GM18498 (cell line): ENCODE data around the gene LENEP.
A peak's percentile ranks its signal among the peaks of the same experiment; 100 is the strongest.
"Not testable (repeated sequence)": the region's sequence is repeated elsewhere in the genome, so short reads cannot be mapped to it uniquely, and the experiment has no call there.

ENCODE experiments used
- ATAC-seq: cut with Tn5 transposase; IDR thresholded peaks from one replicate; pipeline ENCODE4 v1.9.1; 2021; ENCODE audit warnings: mild to moderate bottlenecking, moderate library complexity; ENCODE audit not compliant: unreplicated experiment

The LENEP gene

GRCh38 chr1:154974808-154975408 is 18.5 kb upstream of the LENEP start:
- peak; percentile 49 for ATAC-seq

- no peak for ATAC-seq
Measured at GRCh38 chr1:154975409-154976059, 17.9 kb upstream of the LENEP start.

DNA sequence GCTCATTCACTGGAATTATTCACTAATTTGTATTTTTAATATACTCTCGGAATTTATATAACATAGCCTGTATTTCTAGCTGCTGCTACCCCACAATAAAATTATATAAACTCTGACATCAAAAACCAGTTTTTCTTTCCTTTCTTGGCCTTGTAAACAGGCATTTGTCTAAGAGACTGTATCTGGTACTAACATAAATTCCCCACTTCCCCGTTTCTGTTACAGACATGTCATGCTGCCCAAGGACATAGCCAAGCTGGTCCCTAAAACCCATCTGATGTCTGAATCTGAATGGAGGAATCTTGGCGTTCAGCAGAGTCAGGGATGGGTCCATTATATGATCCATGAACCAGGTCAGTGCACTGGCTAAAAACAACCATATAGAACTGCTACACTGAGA is 15.6 kb upstream of the LENEP start:
- ATAC-seq, result not testable (repeated sequence)

DNA sequence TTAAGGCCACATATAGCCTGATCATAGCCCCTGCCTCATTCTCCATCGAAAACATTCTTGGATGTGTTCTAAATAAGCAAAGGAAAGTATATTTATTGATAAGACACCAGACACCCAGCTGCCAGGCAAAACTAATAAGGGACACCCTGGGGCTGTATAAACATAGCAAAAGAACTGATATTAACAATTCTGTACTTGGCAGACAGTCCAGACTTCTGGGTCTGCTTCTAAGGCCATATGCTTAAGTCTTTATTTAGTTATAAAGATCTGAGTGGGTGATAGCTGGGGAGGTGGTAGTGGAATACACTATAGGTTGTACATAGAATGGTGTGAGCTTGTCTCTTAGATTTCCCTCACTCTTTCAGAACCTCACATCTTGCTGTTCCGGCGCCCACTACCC is 15.0 kb upstream of the LENEP start:
- no peak for ATAC-seq

GRCh38 chr1:154982341-154982740 is 11.0 kb upstream of the LENEP start:
- ATAC-seq, result no peak

DNA sequence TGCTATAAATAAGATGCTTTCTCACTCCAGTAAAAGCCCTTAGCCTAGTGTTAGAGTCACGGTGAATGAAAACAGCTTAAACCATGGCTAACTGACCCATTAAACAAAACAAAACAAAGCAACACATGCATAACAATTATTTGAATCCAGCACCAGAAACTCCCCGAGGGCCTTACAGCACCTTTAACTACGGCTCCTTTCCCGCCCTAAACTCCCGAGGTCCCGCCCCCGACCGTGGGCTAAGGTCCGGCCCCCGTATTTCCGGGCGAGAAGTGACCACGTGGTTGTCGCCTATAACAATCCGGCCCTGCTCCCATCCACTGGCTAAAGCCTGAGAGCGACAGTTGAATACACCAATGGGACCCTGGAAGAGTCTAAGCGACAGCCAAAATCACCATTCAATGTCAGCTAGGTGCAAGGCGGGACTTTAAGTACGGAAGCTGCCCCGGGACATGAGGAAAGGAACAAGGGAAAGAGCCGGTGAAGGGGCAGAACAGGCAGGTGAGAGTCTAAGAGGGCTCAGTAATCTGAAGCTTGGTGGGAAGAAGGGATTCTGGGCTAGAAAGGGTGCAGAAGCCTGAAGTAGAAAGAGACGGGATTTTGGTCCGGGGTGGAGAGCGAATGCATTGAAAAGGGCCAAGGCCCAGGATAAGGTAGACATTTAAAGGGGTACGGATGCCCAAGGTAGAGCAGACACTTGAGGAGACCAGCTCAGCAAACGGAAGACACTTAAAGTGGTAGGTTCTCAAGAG is 10.3 kb upstream of the LENEP start, which contains the start of gene FLAD1:
Gene FLAD1, plus strand, starts transcription at position 448 of the 752 bp plus-strand sequence. CDS start 351 bp downstream, outside the sequence.
- peak; percentile 97 for ATAC-seq

GRCh38 chr1:154983776-154984466 is 9.5 kb upstream of the LENEP start:
- no peak for ATAC-seq

- ATAC-seq, result not testable (repeated sequence)
Measured at GRCh38 chr1:154986736-154987135, 6.7 kb upstream of the LENEP start.

- ATAC-seq, result no peak
Measured at GRCh38 chr1:154987326-154987725, 6.1 kb upstream of the LENEP start.

DNA sequence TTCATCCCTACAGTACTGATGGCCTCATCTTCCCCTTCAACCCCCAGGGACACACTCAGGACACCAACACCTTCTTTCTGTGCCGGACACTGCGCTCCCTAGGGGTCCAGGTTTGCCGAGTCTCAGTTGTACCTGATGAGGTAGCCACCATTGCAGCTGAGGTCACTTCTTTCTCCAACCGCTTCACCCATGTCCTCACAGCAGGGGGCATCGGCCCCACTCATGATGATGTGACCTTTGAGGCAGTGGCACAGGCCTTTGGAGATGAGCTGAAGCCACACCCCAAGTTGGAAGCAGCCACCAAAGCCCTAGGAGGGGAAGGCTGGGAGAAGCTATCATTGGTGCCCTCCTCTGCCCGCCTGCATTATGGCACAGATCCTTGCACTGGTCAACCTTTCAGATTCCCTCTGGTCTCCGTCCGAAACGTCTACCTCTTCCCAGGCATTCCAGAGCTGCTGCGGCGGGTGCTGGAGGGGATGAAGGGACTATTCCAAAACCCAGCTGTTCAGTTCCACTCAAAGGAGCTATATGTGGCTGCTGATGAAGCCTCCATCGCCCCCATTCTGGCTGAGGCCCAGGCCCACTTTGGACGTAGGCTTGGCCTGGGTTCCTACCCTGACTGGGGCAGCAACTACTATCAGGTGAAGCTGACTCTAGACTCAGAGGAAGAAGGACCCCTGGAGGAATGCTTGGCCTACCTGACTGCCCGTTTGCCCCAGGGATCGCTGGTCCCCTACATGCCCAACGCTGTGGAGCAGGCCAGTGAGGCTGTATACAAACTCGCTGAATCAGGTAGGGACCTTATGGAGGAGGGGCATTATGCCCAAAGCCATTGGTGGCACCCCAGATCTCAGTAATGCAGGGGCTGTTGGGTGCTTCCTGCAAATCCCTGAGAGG is 5.1 kb upstream of the LENEP start:
- ATAC-seq, result no peak

GRCh38 chr1:154989195-154989860 is 4.1 kb upstream of the LENEP start:
- no peak for ATAC-seq

- no peak for ATAC-seq
Measured at GRCh38 chr1:154990276-154990675, 3.1 kb upstream of the LENEP start.

- ATAC-seq, result no peak
Measured at GRCh38 chr1:154992721-154993571, 440 bp upstream of the LENEP start.

DNA sequence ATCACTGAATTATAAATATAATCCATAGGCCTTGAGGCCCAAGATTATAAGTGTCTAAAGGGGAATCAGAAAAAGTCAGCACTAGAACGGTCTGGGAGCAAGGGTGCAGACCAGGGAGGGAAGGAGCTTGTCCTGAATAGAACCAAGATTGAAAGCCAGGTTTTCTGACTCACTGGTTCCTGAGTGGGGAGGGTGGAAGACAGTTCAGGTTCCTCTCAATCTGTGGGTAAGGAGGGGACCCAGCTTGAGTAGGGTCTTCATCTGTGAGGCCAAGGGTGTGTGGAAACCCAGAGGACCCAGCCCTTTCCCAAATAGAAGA is 842 bp downstream of the LENEP start:
- ATAC-seq, result no peak

GRCh38 chr1:154994591-154994990 is 1.2 kb downstream of the LENEP start:
- no peak for ATAC-seq

- ATAC-seq, result not testable (repeated sequence)
Measured at GRCh38 chr1:154995301-154995983, 2.1 kb downstream of the LENEP start.

GRCh38 chr1:154996966-154997701 is 3.7 kb downstream of the LENEP start:
- ATAC-seq, result no peak
